Upper lobe of right lung (tissue), 1 donor: ENCODE data around the gene SAMD4A. TPM values are rescaled to one million over a fixed set of nuclear protein-coding genes. Genes with fewer than 3 reads are reported as not detected.
"Not testable (repeated sequence)": the region's sequence is repeated elsewhere in the genome, so short reads cannot be mapped to it uniquely, and the experiment has no call there.

Experiments
- ATAC-seq: fragments of 200-7000 bp; cut with Tn5 transposase; one replicate; pipeline ENCODE4 v1.9.1; 2020; ENCODE audit warnings: mild to moderate bottlenecking, moderate library complexity
- DNase-seq: peaks from one replicate; pipeline ENCODE4 v3.0.0-alpha.2; 2020
- H3K27ac ChIP-seq: fragments of 200-600 bp; one replicate; pipeline ENCODE4 v1.8.0; 2022
- H3K27me3 ChIP-seq: fragments of 200-600 bp; one replicate; pipeline ENCODE4 v1.8.0; 2022; ENCODE audit warnings: mild to moderate bottlenecking
- H3K36me3 ChIP-seq: fragments of 200-600 bp; one replicate; pipeline ENCODE4 v1.8.0; 2022
- H3K4me1 ChIP-seq: fragments of 200-600 bp; one replicate; pipeline ENCODE4 v1.8.0; 2022
- H3K4me3 ChIP-seq: fragments of 200-600 bp; one replicate; pipeline ENCODE4 v1.8.0; 2022; ENCODE audit warnings: mild to moderate bottlenecking
- H3K9me3 ChIP-seq: fragments of 200-600 bp; one replicate; pipeline ENCODE4 v1.8.0; 2022
- intact Hi-C: fragments of 100-400 bp; cut with DNase I; formaldehyde crosslinking; loops from one replicate; pipeline ENCODE4 v1.11.0; 2022
- total RNA-seq: library from RNA; stranded (reverse); fragmentation: NEBNext Ultra II Directional; extraction: Animal tissue kit (Norgen Biotek cat#: 25700); gene quantifications from one replicate; pipeline ENCODE4 v1.2.1, GENCODE V29; 2021
- TF ChIP-seq, protein P1 (sequence below): fragments of 200-600 bp; IDR thresholded peaks from one replicate; pipeline ENCODE4 v1.8.0; 2022; ENCODE audit warnings: antibody characterized with exemption
- donor health status: DM: no; HTN: yes; CAD: no; lungs with severe emphysema.

SAMD4A gene
- total RNA-seq, 1 donor from 2014 or later = 39.1 TPM

- ATAC-seq = no peak
- H3K27ac ChIP-seq = no peak overlapping the region
- DNase-seq = no peak
- H3K4me1 ChIP-seq = no peaks in the 10 kb centered on the region
- TF ChIP-seq, protein P1, sequence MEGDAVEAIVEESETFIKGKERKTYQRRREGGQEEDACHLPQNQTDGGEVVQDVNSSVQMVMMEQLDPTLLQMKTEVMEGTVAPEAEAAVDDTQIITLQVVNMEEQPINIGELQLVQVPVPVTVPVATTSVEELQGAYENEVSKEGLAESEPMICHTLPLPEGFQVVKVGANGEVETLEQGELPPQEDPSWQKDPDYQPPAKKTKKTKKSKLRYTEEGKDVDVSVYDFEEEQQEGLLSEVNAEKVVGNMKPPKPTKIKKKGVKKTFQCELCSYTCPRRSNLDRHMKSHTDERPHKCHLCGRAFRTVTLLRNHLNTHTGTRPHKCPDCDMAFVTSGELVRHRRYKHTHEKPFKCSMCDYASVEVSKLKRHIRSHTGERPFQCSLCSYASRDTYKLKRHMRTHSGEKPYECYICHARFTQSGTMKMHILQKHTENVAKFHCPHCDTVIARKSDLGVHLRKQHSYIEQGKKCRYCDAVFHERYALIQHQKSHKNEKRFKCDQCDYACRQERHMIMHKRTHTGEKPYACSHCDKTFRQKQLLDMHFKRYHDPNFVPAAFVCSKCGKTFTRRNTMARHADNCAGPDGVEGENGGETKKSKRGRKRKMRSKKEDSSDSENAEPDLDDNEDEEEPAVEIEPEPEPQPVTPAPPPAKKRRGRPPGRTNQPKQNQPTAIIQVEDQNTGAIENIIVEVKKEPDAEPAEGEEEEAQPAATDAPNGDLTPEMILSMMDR = no peak
- peaks cover 11% of the 10 kb centered on the region for H3K36me3 ChIP-seq
- H3K9me3 ChIP-seq = no peaks in the 10 kb centered on the region
- intact Hi-C loops = no loop called here
- H3K27me3 ChIP-seq = no peaks in the 10 kb centered on the region
- no peak overlapping the region for H3K4me3 ChIP-seq
Observed at GRCh38 chr14:54794159-54794558, 227.2 kb downstream of the SAMD4A start.

- no peak for DNase-seq
- H3K4me3 ChIP-seq = no peak overlapping the region
- intact Hi-C loops = no loop called here
- H3K27ac ChIP-seq = no peak overlapping the region
- TF ChIP-seq, protein P1 = no peak
- no peaks in the 10 kb centered on the region for H3K27me3 ChIP-seq
- no peaks in the 10 kb centered on the region for H3K4me1 ChIP-seq
- ATAC-seq = no peak
- no peaks in the 10 kb centered on the region for H3K9me3 ChIP-seq
- H3K36me3 ChIP-seq = peaks cover 6% of the 10 kb centered on the region
Observed at GRCh38 chr14:54794796-54795195, 227.9 kb downstream of the SAMD4A start.

- H3K27ac ChIP-seq = no peak overlapping the region
- TF ChIP-seq, protein P1 = no peak
- H3K36me3 ChIP-seq = no peaks in the 10 kb centered on the region
- H3K4me1 ChIP-seq = no peaks in the 10 kb centered on the region
- H3K4me3 ChIP-seq = no peak overlapping the region
- H3K27me3 ChIP-seq = no peaks in the 10 kb centered on the region
- no peak for ATAC-seq
- no peaks in the 10 kb centered on the region for H3K9me3 ChIP-seq
- intact Hi-C loops = no loop called here
- no peak for DNase-seq
Observed at GRCh38 chr14:54796961-54797360, 230.0 kb downstream of the SAMD4A start.

DNA sequence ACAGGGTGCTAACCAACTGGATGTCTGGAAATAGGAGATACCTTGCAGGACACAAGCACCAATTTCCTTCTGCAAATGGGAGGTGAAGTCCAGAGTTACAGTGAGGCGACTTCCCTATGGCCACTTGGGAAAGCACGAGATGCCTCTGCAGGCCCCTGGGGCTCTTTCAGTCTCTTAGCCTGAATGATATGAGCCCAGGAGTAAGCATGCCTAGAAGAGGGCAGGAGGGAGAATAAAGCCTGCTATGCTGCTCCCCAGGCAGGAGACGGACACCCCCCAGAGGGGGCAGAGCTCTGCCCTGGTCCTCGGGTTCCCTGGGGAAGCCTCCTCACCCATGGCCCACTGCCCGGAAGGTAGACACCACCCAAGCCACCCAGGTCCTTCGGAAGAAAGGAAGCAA is 230.6 kb downstream of the SAMD4A start:
- no peaks in the 10 kb centered on the region for H3K9me3 ChIP-seq
- no peaks in the 10 kb centered on the region for H3K27me3 ChIP-seq
- DNase-seq = no peak
- TF ChIP-seq, protein P1 = no peak
- H3K4me1 ChIP-seq = no peaks in the 10 kb centered on the region
- intact Hi-C loops = no loop called here
- no peak for ATAC-seq
- H3K36me3 ChIP-seq = no peaks in the 10 kb centered on the region
- no peak overlapping the region for H3K4me3 ChIP-seq
- H3K27ac ChIP-seq = no peak overlapping the region

GRCh38 chr14:54797986-54798385 is 231.1 kb downstream of the SAMD4A start:
- no peak overlapping the region for H3K27ac ChIP-seq
- no peak overlapping the region for H3K4me3 ChIP-seq
- no peaks in the 10 kb centered on the region for H3K27me3 ChIP-seq
- no peaks in the 10 kb centered on the region for H3K4me1 ChIP-seq
- intact Hi-C loops = no loop called here
- no peaks in the 10 kb centered on the region for H3K9me3 ChIP-seq
- DNase-seq (no peak), ATAC-seq (no peak)
- H3K36me3 ChIP-seq = no peaks in the 10 kb centered on the region
- TF ChIP-seq, protein P1 = no peak

- Histone ChIP-seq H3K9me3 (no peaks in the 10 kb centered on the region), H3K4me1 (no peaks in the 10 kb centered on the region), H3K27me3 (no peaks in the 10 kb centered on the region), H3K4me3 (no peak overlapping the region), H3K27ac (no peak overlapping the region), H3K36me3 (no peaks in the 10 kb centered on the region)
- TF ChIP-seq, protein P1 = no peak
- no peak for ATAC-seq
- intact Hi-C loops = no loop called here
- DNase-seq = no peak
Observed at GRCh38 chr14:54798465-54799124, 231.7 kb downstream of the SAMD4A start.

DNA sequence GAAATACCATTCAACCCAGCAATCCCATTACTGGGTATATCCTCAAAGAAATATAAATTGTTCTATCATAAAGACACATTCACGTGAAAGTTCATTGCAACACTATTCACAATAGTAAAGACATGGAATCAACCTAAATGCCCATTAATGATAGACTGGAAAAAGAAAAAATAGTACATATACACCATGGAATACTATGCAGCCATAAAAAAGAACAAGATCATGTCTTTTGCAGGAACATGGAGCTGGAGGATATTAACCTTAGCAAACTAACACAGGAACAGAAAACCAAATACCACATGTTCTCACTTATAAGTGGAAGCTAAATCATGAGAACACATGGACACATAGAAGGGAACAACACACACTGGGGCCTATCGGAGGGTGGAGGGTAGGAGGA is 234.6 kb downstream of the SAMD4A start:
- H3K36me3 ChIP-seq, H3K4me3 ChIP-seq, intact Hi-C loops, H3K27me3 ChIP-seq, DNase-seq, ATAC-seq, H3K9me3 ChIP-seq, H3K4me1 ChIP-seq, H3K27ac ChIP-seq: not testable (repeated sequence)
